Sigmoid colon (tissue), 7 donors: ENCODE measurements around the gene SURF4. TPM values are rescaled to one million over a fixed set of nuclear protein-coding genes. Genes with fewer than 3 reads are reported as not detected.

Experiments
- DNase-seq: peaks from one replicate; pipeline ENCODE4 v3.0.0-alpha.2; 2019
- H3K27ac ChIP-seq, 4 donors: fragments of 200-600 bp; sonication (generic); one replicate each; pipeline ENCODE4 v1.5.1; 2016 to 2019; ENCODE audit warnings: mild to moderate bottlenecking in 1 of 4
- H3K27me3 ChIP-seq, 3 donors: fragments of 200-600 bp; sonication (generic); one replicate each; pipeline ENCODE4 v1.5.1; 2019; ENCODE audit warnings: mild to moderate bottlenecking in 1 of 3
- H3K36me3 ChIP-seq, 4 donors: fragments of 200-600 bp; sonication (generic); one replicate each; pipeline ENCODE4 v1.5.1; 2016 to 2019
- H3K4me1 ChIP-seq, 4 donors: fragments of 200-600 bp; sonication (generic); one replicate each; pipeline ENCODE4 v1.5.1; 2017 to 2019
- H3K4me3 ChIP-seq, 4 donors: fragments of 200-600 bp; sonication (generic); one replicate each; pipeline ENCODE4 v1.5.1; 2017 to 2019; ENCODE audit warnings: mild to moderate bottlenecking in 2 of 4, moderate library complexity in 1 of 4
- H3K9me3 ChIP-seq, 4 donors: fragments of 200-600 bp in 3 of 4; sonication (generic) in 3 of 4; one replicate each; pipeline versions ENCODE4 v1.5.1 to v1.6.1; 2013 to 2019
- EP300 ChIP-seq, 4 donors: sonication (generic); formaldehyde crosslinking; IDR thresholded peaks; one replicate each; pipeline ENCODE4 v1.6.1; 2017; ENCODE audit warnings: antibody characterized with exemption in 4 of 4
- POLR2A ChIP-seq, 2 donors: fragments of 450-650 bp; IDR thresholded peaks; one replicate each; pipeline ENCODE4 v1.6.1; 2016; ENCODE audit warnings: antibody characterized with exemption in 2 of 2, mild to moderate bottlenecking in 2 of 2, moderate library complexity in 2 of 2
- POLR2AphosphoS5 ChIP-seq, 4 donors: sonication (generic); formaldehyde crosslinking; IDR thresholded peaks; one replicate each; pipeline ENCODE4 v1.6.1; 2017; ENCODE audit warnings: antibody characterized with exemption in 4 of 4
- WGBS, 2 donors: extraction: QIAGEN DNeasy Blood & Tissue Kit; methylation state at CpG; one replicate each; pipeline ENCODE4 v1.1.7; 2013; 5-methylcytosine and 5-hydroxymethylcytosine counted together
- intact Hi-C: fragments of 100-400 bp; cut with DNase I; formaldehyde crosslinking; loops from one replicate; pipeline ENCODE4 v1.15.1; 2023
- polyA plus RNA-seq, 3 donors: library from polyadenylated mRNA; stranded (reverse); fragments of 200-250 nt; gene quantifications; one replicate each; pipeline ENCODE4 v1.2.3, GENCODE V29; 2013
- total RNA-seq, 4 donors: library from RNA; depleted of rRNA; stranded (reverse); fragments of >200 nt; gene quantifications; one replicate each; pipeline ENCODE4 v1.1.0, GENCODE V29; 2016
- TF ChIP-seq, protein P1 (sequence below), 4 experiments: fragments of 450-650 bp in 3 of 4; fragments of 200-600 bp in 1 of 4; IDR thresholded peaks; one replicate each; pipeline ENCODE4 v1.5.1; 2016 to 2019; ENCODE audit warnings: antibody characterized with exemption in 4 of 4, mild to moderate bottlenecking in 3 of 4, moderate library complexity in 2 of 4
- donor health status: healthy with polysubstance abuse.
- donor health status: Bipolar disorder and iron deficiency.
- donor health status: healthy.

The SURF4 gene
- total and polyA plus RNA-seq, 7 donors: 17.4 to 190 (median 83.1) TPM

DNA sequence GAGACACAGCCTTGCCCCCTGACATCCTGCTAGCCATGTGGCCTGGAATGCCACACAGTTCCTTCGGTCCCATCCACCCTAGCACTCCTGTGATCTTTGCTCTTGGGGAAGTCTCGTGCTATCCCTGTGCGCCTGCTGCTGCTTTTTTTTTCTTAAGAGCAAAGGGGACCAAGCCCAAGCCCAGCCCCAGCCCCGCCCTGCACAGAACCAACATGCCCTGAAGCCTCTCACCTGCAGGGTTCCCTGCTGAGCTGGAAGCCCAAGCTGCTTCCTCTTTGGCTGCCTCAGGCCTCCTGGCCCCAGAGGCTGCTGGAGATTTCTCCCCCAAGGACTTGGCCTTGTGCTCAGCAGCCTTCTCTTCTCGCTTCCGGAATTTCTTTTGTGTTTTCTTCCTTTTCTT, 41.7 kb downstream of the SURF4 start:
- Histone ChIP-seq H3K36me3 (peaks cover 34 to 63% (median 37%) of the 10 kb centered on the region in 4 donors), H3K9me3 (no peaks in the 10 kb centered on the region), H3K4me1 (peaks cover 0 to 28% (median 25%) of the 10 kb centered on the region in 4 donors), H3K27me3 (no peaks in the 10 kb centered on the region), H3K4me3 (no peak overlapping the region), H3K27ac (no peak overlapping the region)
- WGBS, 2 donors: 22 to 74% methylated on average over 6 of the region's 6 CpGs
- DNase-seq: peak; percentile 53
- TF ChIP-seq, protein P1, sequence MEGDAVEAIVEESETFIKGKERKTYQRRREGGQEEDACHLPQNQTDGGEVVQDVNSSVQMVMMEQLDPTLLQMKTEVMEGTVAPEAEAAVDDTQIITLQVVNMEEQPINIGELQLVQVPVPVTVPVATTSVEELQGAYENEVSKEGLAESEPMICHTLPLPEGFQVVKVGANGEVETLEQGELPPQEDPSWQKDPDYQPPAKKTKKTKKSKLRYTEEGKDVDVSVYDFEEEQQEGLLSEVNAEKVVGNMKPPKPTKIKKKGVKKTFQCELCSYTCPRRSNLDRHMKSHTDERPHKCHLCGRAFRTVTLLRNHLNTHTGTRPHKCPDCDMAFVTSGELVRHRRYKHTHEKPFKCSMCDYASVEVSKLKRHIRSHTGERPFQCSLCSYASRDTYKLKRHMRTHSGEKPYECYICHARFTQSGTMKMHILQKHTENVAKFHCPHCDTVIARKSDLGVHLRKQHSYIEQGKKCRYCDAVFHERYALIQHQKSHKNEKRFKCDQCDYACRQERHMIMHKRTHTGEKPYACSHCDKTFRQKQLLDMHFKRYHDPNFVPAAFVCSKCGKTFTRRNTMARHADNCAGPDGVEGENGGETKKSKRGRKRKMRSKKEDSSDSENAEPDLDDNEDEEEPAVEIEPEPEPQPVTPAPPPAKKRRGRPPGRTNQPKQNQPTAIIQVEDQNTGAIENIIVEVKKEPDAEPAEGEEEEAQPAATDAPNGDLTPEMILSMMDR (IDR thresholded peaks at IDR 0.05): peak in 1 of 4 experiments; percentile 10
- no peak for TF ChIP-seq EP300 (IDR thresholded peaks at IDR 0.05)
- TF ChIP-seq POLR2AphosphoS5 (IDR thresholded peaks at IDR 0.05): no peak
- intact Hi-C loops: loop anchor here (10.0 kb wide), 1 partner anchor 309 kb away; no protein-coding TSS in a partner anchor

GRCh38 chr9:133333566-133333965, 42.3 kb downstream of the SURF4 start:
- 70 to 88% methylated on average over 10 of the region's 10 CpGs for WGBS, 2 donors
- Histone ChIP-seq H3K27me3 (no peaks in the 10 kb centered on the region), H3K4me3 (no peak overlapping the region), H3K9me3 (no peaks in the 10 kb centered on the region), H3K27ac (no peak overlapping the region), H3K4me1 (peaks cover 0 to 28% (median 25%) of the 10 kb centered on the region in 4 donors), H3K36me3 (peaks cover 34 to 57% (median 37%) of the 10 kb centered on the region in 4 donors)
- peak; percentile 60 for DNase-seq
- intact Hi-C loops: loop anchor here (10.0 kb wide), 1 partner anchor 309 kb away; no protein-coding TSS in a partner anchor
- no peak for TF ChIP-seq EP300 (IDR thresholded peaks at IDR 0.05)
- TF ChIP-seq POLR2A (IDR thresholded peaks at IDR 0.05): no peak
- TF ChIP-seq POLR2AphosphoS5 (IDR thresholded peaks at IDR 0.05): no peak
- TF ChIP-seq, protein P1 (IDR thresholded peaks at IDR 0.05): no peak

DNA sequence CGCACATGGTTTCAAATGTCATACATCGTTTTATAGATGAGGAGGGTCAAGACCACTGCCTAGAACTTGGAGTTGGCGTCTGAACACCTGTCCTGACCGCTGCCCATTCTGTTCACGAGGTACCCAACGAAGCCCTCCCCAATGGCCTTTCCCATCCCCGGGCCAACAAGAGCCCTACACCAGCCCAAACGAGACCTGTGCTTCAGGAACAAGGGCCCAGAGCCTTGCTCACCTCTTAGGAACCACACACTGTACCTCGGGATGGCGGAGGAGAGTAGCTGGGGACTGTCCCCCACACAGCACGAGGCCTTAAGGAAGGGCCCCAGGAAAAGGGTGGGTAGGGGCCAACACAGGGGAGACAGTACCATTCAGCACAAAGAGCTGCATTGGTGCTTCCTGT, 42.8 kb downstream of the SURF4 start:
- H3K4me1 ChIP-seq: peaks cover 0 to 28% (median 25%) of the 10 kb centered on the region in 4 donors
- WGBS, 2 donors: 87 to 91% methylated on average over 11 of the region's 11 CpGs
- no peak overlapping the region for H3K27ac ChIP-seq
- TF ChIP-seq EP300 (IDR thresholded peaks at IDR 0.05): no peak
- TF ChIP-seq, protein P1 (IDR thresholded peaks at IDR 0.05): no peak
- H3K27me3 ChIP-seq: no peaks in the 10 kb centered on the region
- H3K9me3 ChIP-seq: no peaks in the 10 kb centered on the region
- peak; percentile 36 for DNase-seq
- intact Hi-C loops: loop anchor here (10.0 kb wide), 1 partner anchor 308 kb away; no protein-coding TSS in a partner anchor
- no peak overlapping the region for H3K4me3 ChIP-seq
- peaks cover 34 to 52% (median 37%) of the 10 kb centered on the region in 4 donors for H3K36me3 ChIP-seq

DNA sequence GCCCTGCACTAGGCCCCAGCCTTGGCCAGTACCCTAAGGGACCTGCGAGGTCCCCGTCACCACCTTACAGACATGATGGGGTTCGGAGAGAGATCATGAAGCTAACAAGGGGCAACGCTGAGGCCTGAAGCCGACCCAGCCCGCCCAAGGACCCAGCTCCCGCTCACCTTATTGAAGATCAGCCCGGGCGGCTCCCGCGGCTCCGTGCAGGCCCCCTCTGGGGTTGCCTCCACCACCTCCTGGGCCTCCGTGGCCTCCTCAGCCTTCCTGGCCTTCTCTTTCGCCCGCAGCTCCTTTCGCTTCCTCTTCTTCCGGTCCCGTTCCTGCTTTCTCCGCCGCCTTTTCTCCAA, 43.5 kb downstream of the SURF4 start:
- peaks cover 0 to 28% (median 25%) of the 10 kb centered on the region in 4 donors for H3K4me1 ChIP-seq
- WGBS, 2 donors: 90 to 91% methylated on average over 20 of the region's 20 CpGs
- no peak overlapping the region for H3K27ac ChIP-seq
- H3K36me3 ChIP-seq: peaks cover 34 to 52% (median 37%) of the 10 kb centered on the region in 4 donors
- peak; percentile 57 for DNase-seq
- H3K4me3 ChIP-seq: no peak overlapping the region
- no peaks in the 10 kb centered on the region for H3K9me3 ChIP-seq
- TF ChIP-seq EP300 (IDR thresholded peaks at IDR 0.05) (no peak), POLR2A (IDR thresholded peaks at IDR 0.05) (no peak), POLR2AphosphoS5 (IDR thresholded peaks at IDR 0.05) (no peak)
- TF ChIP-seq, protein P1 (IDR thresholded peaks at IDR 0.05): no peak
- intact Hi-C loops: loop anchor here (10.0 kb wide), 1 partner anchor 308 kb away; no protein-coding TSS in a partner anchor
- no peaks in the 10 kb centered on the region for H3K27me3 ChIP-seq
